Activated naive CD8-positive, alpha-beta T cell (primary cell): ENCODE results near the gene AGBL5.

Experiments
- H3K27ac Mint-ChIP-seq: one replicate; pipeline ENCODE4 v1.8.0; 2021; ENCODE audit warnings: mixed read lengths
- H3K27me3 Mint-ChIP-seq: one replicate; pipeline ENCODE4 v1.8.0; 2021; ENCODE audit warnings: mixed read lengths
- H3K36me3 Mint-ChIP-seq: one replicate; pipeline ENCODE4 v1.8.0; 2021; ENCODE audit warnings: mixed read lengths
- H3K4me1 Mint-ChIP-seq: one replicate; pipeline ENCODE4 v1.8.0; 2021; ENCODE audit warnings: low read depth, mixed read lengths
- H3K4me3 Mint-ChIP-seq: one replicate; pipeline ENCODE4 v1.8.0; 2021; ENCODE audit warnings: mild to moderate bottlenecking, mixed read lengths
- H3K9me3 Mint-ChIP-seq: one replicate; pipeline ENCODE4 v1.8.0; 2021; ENCODE audit warnings: low read depth, mixed read lengths

AGBL5 gene

GRCh38 chr2:27086090-27086723 lies 34.7 kb downstream of the AGBL5 start:
- Mint-ChIP-seq H3K27ac (peak overlapping the region; percentile 66), H3K27me3 (no peaks in the 10 kb centered on the region), H3K9me3 (no peaks in the 10 kb centered on the region), H3K4me3 (peak overlapping the region; percentile 82), H3K36me3 (no peaks in the 10 kb centered on the region), H3K4me1 (peaks cover 28% of the 10 kb centered on the region)

GRCh38 chr2:27086724-27087593 lies 35.5 kb downstream of the AGBL5 start, which contains the start of gene KHK:
Gene KHK, plus strand, starts transcription at chr2:27086772. Its CDS starts 488 bp downstream, at chr2:27087260.
- no peaks in the 10 kb centered on the region for H3K36me3 Mint-ChIP-seq
- peaks cover 24% of the 10 kb centered on the region for H3K4me1 Mint-ChIP-seq
- peak within 1 kb of the TSS; percentile 66 for H3K27ac Mint-ChIP-seq
- H3K4me3 Mint-ChIP-seq: peak within 1 kb of the TSS; percentile 89
- H3K9me3 Mint-ChIP-seq: no peaks in the 10 kb centered on the region
- no peaks in the 10 kb centered on the region for H3K27me3 Mint-ChIP-seq

GRCh38 chr2:27087823-27088410 lies 36.4 kb downstream of the AGBL5 start:
- Mint-ChIP-seq H3K4me1 (peaks cover 24% of the 10 kb centered on the region), H3K9me3 (no peaks in the 10 kb centered on the region), H3K4me3 (peak overlapping the region; percentile 89), H3K36me3 (no peaks in the 10 kb centered on the region), H3K27me3 (no peaks in the 10 kb centered on the region), H3K27ac (no peak overlapping the region)

GRCh38 chr2:27088634-27089033 lies 37.2 kb downstream of the AGBL5 start:
- Mint-ChIP-seq H3K9me3 (no peaks in the 10 kb centered on the region), H3K27me3 (no peaks in the 10 kb centered on the region), H3K27ac (no peak overlapping the region), H3K36me3 (no peaks in the 10 kb centered on the region), H3K4me3 (no peak overlapping the region), H3K4me1 (peaks cover 24% of the 10 kb centered on the region)

GRCh38 chr2:27089111-27089954 lies 37.9 kb downstream of the AGBL5 start:
- Mint-ChIP-seq H3K27me3 (no peaks in the 10 kb centered on the region), H3K27ac (no peak overlapping the region), H3K36me3 (no peaks in the 10 kb centered on the region), H3K9me3 (no peaks in the 10 kb centered on the region), H3K4me1 (peaks cover 24% of the 10 kb centered on the region), H3K4me3 (no peak overlapping the region)

GRCh38 chr2:27091746-27092695 lies 40.6 kb downstream of the AGBL5 start:
- Mint-ChIP-seq H3K27ac (no peak overlapping the region), H3K4me1 (peaks cover 25% of the 10 kb centered on the region), H3K9me3 (no peaks in the 10 kb centered on the region)

GRCh38 chr2:27092696-27093429 lies 41.4 kb downstream of the AGBL5 start:
- Mint-ChIP-seq H3K9me3 (no peaks in the 10 kb centered on the region), H3K27me3 (no peaks in the 10 kb centered on the region), H3K4me3 (no peak overlapping the region), H3K4me1 (peaks cover 18% of the 10 kb centered on the region), H3K27ac (no peak overlapping the region), H3K36me3 (no peaks in the 10 kb centered on the region)

More at GRCh38 chr2:27091746-27092695, 40.6 kb downstream of the AGBL5 start:
- Mint-ChIP-seq H3K36me3 (no peaks in the 10 kb centered on the region), H3K4me3 (no peak overlapping the region), H3K27me3 (no peaks in the 10 kb centered on the region)

GRCh38 chr2:27093430-27094352 lies 42.2 kb downstream of the AGBL5 start:
- H3K27me3 Mint-ChIP-seq: no peaks in the 10 kb centered on the region
- no peaks in the 10 kb centered on the region for H3K36me3 Mint-ChIP-seq
- H3K4me3 Mint-ChIP-seq: no peak overlapping the region
- H3K9me3 Mint-ChIP-seq: no peaks in the 10 kb centered on the region
- no peak overlapping the region for H3K27ac Mint-ChIP-seq
- H3K4me1 Mint-ChIP-seq: peaks cover 16% of the 10 kb centered on the region

- H3K4me3 Mint-ChIP-seq: no peak overlapping the region
- no peaks in the 10 kb centered on the region for H3K36me3 Mint-ChIP-seq
- H3K4me1 Mint-ChIP-seq: peaks cover 14% of the 10 kb centered on the region
- H3K9me3 Mint-ChIP-seq: no peaks in the 10 kb centered on the region
- no peak overlapping the region for H3K27ac Mint-ChIP-seq
- H3K27me3 Mint-ChIP-seq: no peaks in the 10 kb centered on the region
Measured at GRCh38 chr2:27094353-27094984, 43.0 kb downstream of the AGBL5 start.

GRCh38 chr2:27095427-27095744 lies 43.9 kb downstream of the AGBL5 start:
- Mint-ChIP-seq H3K36me3 (no peaks in the 10 kb centered on the region), H3K4me1 (peaks cover 11% of the 10 kb centered on the region), H3K27ac (no peak overlapping the region), H3K27me3 (no peaks in the 10 kb centered on the region), H3K9me3 (no peaks in the 10 kb centered on the region), H3K4me3 (no peak overlapping the region)

GRCh38 chr2:27095745-27096651 lies 44.5 kb downstream of the AGBL5 start:
- H3K4me1 Mint-ChIP-seq: peaks cover 11% of the 10 kb centered on the region
- no peaks in the 10 kb centered on the region for H3K9me3 Mint-ChIP-seq
- no peaks in the 10 kb centered on the region for H3K27me3 Mint-ChIP-seq
- no peak overlapping the region for H3K27ac Mint-ChIP-seq
- no peaks in the 10 kb centered on the region for H3K36me3 Mint-ChIP-seq
- H3K4me3 Mint-ChIP-seq: peak overlapping the region; percentile 57
